Panc1 (cell line): ENCODE results near the gene LRRC8B.

Source experiments
- CTCF ChIP-seq: fragments of 450-650 bp; IDR thresholded peaks from 2 replicates; pipeline ENCODE4 v1.5.1; 2017; ENCODE audit warnings: mild to moderate bottlenecking
- REST ChIP-seq, 2 experiments: IDR thresholded peaks; 2 replicates each; pipeline ENCODE4 v1.6.1; 2011 to 2012; ENCODE audit warnings: low read depth in 2 of 2, control low read depth in 1 of 2, low read length in 1 of 2, mild to moderate bottlenecking in 1 of 2, moderate library complexity in 1 of 2; ENCODE audit not compliant: insufficient read depth in 1 of 2

GRCh38 chr1:89574621-89575020 is 50.0 kb downstream of the LRRC8B start:
- TF ChIP-seq CTCF = no peak
- no peak for TF ChIP-seq REST (IDR thresholded peaks at IDR 0.05; ENCODE audit: insufficient read depth in 1 of 2, low read depth in 2 of 2, low read length in 1 of 2)
